NT2/D1 (cell line): Measurements from ENCODE around the gene MEGF8.

Experiments
- SUZ12 ChIP-seq: IDR thresholded peaks from 2 replicates; pipeline ENCODE4 v1.6.1; 2011; ENCODE audit not compliant: insufficient read length, insufficient read depth; ENCODE audit errors: extremely low read depth
- YY1 ChIP-seq: IDR thresholded peaks from 2 replicates; pipeline ENCODE4 v1.6.1; 2011; ENCODE audit not compliant: insufficient read length, insufficient read depth
- ZNF274 ChIP-seq: IDR thresholded peaks from 2 replicates; pipeline ENCODE4 v1.6.1; 2011; ENCODE audit warnings: mild to moderate bottlenecking, low read depth, low read length

- TF ChIP-seq YY1 (no peak), ZNF274 (no peak), SUZ12 (no peak)
These were observed 48.6 kb upstream of the MEGF8 start for GRCh38 chr19:42276821-42277220.
